IMR-90 (cell line): ENCODE results near the gene C6orf120. TPM values are rescaled to one million over a fixed set of nuclear protein-coding genes. Genes with fewer than 3 reads are reported as not detected.
A peak's percentile ranks its signal among the peaks of the same experiment; 100 is the strongest.

Experiments
- ATAC-seq: fragments of 200-7000 bp; cut with Tn5 transposase; 2 replicates; pipeline ENCODE4 v1.9.1; 2020; ENCODE audit warnings: low read depth, mild to moderate bottlenecking, moderate library complexity
- BruUV-seq: library from RNA; stranded (reverse); fragments of 400-500 nt; replicated peaks from 2 replicates; lab custom pipeline; 2021; lab: Mats Ljungman, UMichigan
- CTCF ChIA-PET: fragments of 300-600 bp; formaldehyde crosslinking; extraction: SDS; loops from one replicate; lab custom pipeline; 2021; ENCODE audit warnings: antibody characterized with exemption; lab: Yijun Ruan, JAX
- POLR2A ChIA-PET: fragments of 300-600 bp; sonication (Branson Sonifier 250); formaldehyde crosslinking; loops from one replicate; lab custom pipeline; 2022; ENCODE audit warnings: antibody characterized with exemption; ENCODE audit not compliant: unreplicated experiment; lab: Charles Lee
- DNase-seq: peaks from one replicate; pipeline ENCODE4 v3.0.0; 2013
- H2AFZ ChIP-seq: replicated peaks from 2 replicates; pipeline ENCODE3; 2013; ENCODE audit warnings: low read length, mild to moderate bottlenecking; ENCODE audit not compliant: poor library complexity
- H2AK5ac ChIP-seq: 2 replicates; pipeline ENCODE4 v1.6.1; 2013; ENCODE audit warnings: low read depth, low read length, inconsistent platforms
- H2AK9ac ChIP-seq: replicated peaks from 2 replicates; pipeline ENCODE3; 2013; ENCODE audit warnings: mild to moderate bottlenecking, low read depth, low read length, moderate library complexity; ENCODE audit not compliant: poor library complexity
- H2BK120ac ChIP-seq: 2 replicates; pipeline ENCODE4 v1.6.1; 2013; ENCODE audit warnings: low read depth, low read length, inconsistent platforms
- H2BK15ac ChIP-seq: 3 replicates; pipeline ENCODE4 v1.6.1; 2013; ENCODE audit warnings: low read depth, low read length, inconsistent platforms
- H2BK20ac ChIP-seq: 2 replicates; pipeline ENCODE4 v1.6.1; 2013; ENCODE audit warnings: low read depth, mild to moderate bottlenecking, inconsistent platforms, low read length, moderate library complexity
- H2BK5ac ChIP-seq: 2 replicates; pipeline ENCODE4 v1.6.1; 2013; ENCODE audit warnings: mild to moderate bottlenecking, low read depth, low read length, inconsistent platforms; ENCODE audit not compliant: poor library complexity, severe bottlenecking
- H3K14ac ChIP-seq: replicated peaks from 2 replicates; pipeline ENCODE4 v1.6.1; 2013; ENCODE audit warnings: low read depth, low read length, inconsistent platforms
- H3K18ac ChIP-seq: 2 replicates; pipeline ENCODE4 v1.6.1; 2013; ENCODE audit warnings: low read depth, low read length, control low read depth
- H3K23ac ChIP-seq: 2 replicates; pipeline ENCODE4 v1.6.1; 2013; ENCODE audit warnings: low read depth, low read length, inconsistent platforms
- H3K27ac ChIP-seq: 2 replicates; pipeline ENCODE4 v1.5.1; 2013; ENCODE audit warnings: mild to moderate bottlenecking, control low read depth, low read length; ENCODE audit not compliant: insufficient read depth
- H3K27me3 ChIP-seq: 2 replicates; pipeline ENCODE4 v1.6.1; 2013; ENCODE audit warnings: low read length; ENCODE audit not compliant: control insufficient read depth, insufficient read depth
- H3K36me3 ChIP-seq: 2 replicates; pipeline ENCODE4 v1.6.1; 2013; ENCODE audit warnings: low read length, mixed read lengths; ENCODE audit not compliant: control insufficient read depth, insufficient read depth
- H3K4ac ChIP-seq: 2 replicates; pipeline ENCODE4 v1.6.1; 2013; ENCODE audit warnings: low read depth, low read length, inconsistent platforms
- H3K4me1 ChIP-seq: 2 replicates; pipeline ENCODE4 v1.6.1; 2013; ENCODE audit warnings: low read length, mixed read lengths; ENCODE audit not compliant: control insufficient read depth, insufficient read depth
- H3K4me2 ChIP-seq: 2 replicates; pipeline ENCODE4 v1.6.1; 2013; ENCODE audit warnings: low read depth, mild to moderate bottlenecking, control low read depth, low read length, moderate library complexity
- H3K4me3 ChIP-seq: 2 replicates; pipeline ENCODE4 v1.5.1; 2013; ENCODE audit warnings: low read depth, mild to moderate bottlenecking, control low read depth, low read length, moderate library complexity; ENCODE audit not compliant: insufficient read depth
- H3K56ac ChIP-seq: 2 replicates; pipeline ENCODE4 v1.6.1; 2013; ENCODE audit warnings: low read length, inconsistent platforms; ENCODE audit not compliant: insufficient read depth; ENCODE audit errors: extremely low read depth
- H3K79me1 ChIP-seq, 2 experiments: 2 replicates each; pipeline ENCODE4 v1.6.1; 2013; ENCODE audit warnings: low read length in 2 of 2, inconsistent platforms in 1 of 2, low read depth in 1 of 2
- H3K9ac ChIP-seq: 2 replicates; pipeline ENCODE4 v1.6.1; 2013; ENCODE audit warnings: low read depth, low read length, control low read depth
- H3K9me1 ChIP-seq: 2 replicates; pipeline ENCODE4 v1.6.1; 2013; ENCODE audit warnings: low read length, inconsistent platforms; ENCODE audit not compliant: insufficient read depth
- H3K9me3 ChIP-seq: 2 replicates; pipeline ENCODE4 v1.6.1; 2013; ENCODE audit warnings: low read length; ENCODE audit not compliant: control insufficient read depth, insufficient read depth
- H4K20me1 ChIP-seq: 2 replicates; pipeline ENCODE4 v1.6.1; 2013; ENCODE audit warnings: low read length, inconsistent platforms; ENCODE audit not compliant: insufficient read depth
- H4K5ac ChIP-seq: 2 replicates; pipeline ENCODE4 v1.6.1; 2013; ENCODE audit warnings: mild to moderate bottlenecking, low read depth, low read length, control low read depth
- H4K8ac ChIP-seq, 2 experiments: 2 replicates each; pipeline ENCODE4 v1.6.1; 2013; ENCODE audit warnings: low read depth in 2 of 2, low read length in 2 of 2, control low read depth in 1 of 2, inconsistent platforms in 1 of 2
- H4K91ac ChIP-seq: 2 replicates; pipeline ENCODE4 v1.6.1; 2013; ENCODE audit warnings: low read depth, low read length, inconsistent platforms; ENCODE audit not compliant: insufficient read depth
- BHLHE40 ChIP-seq: fragments of 150-350 bp; IDR thresholded peaks from 2 replicates; pipeline ENCODE4 v1.6.1; 2016; ENCODE audit warnings: mild to moderate bottlenecking, low read depth, low read length
- CEBPB ChIP-seq: IDR thresholded peaks from 2 replicates; pipeline ENCODE4 v1.6.1; 2012; ENCODE audit warnings: low read depth, low read length, improper control_type of control experiment
- CHD1 ChIP-seq: IDR thresholded peaks from 2 replicates; pipeline ENCODE4 v1.6.1; 2012; ENCODE audit warnings: low read depth, low read length, improper control_type of control experiment
- CTCF ChIP-seq: conservative IDR thresholded peaks from 2 replicates; pipeline ENCODE4 v1.5.1; 2012; ENCODE audit warnings: mild to moderate bottlenecking, low read depth, low read length, improper control_type of control experiment
- FOS ChIP-seq: fragments of 150-350 bp; IDR thresholded peaks from 2 replicates; pipeline ENCODE4 v1.6.1; 2016; ENCODE audit warnings: low read depth, low read length
- NFE2L2 ChIP-seq: fragments of 150-350 bp; IDR thresholded peaks from 2 replicates; pipeline ENCODE4 v1.6.1; 2016; ENCODE audit warnings: low read depth, mild to moderate bottlenecking, low read length
- POLR2A ChIP-seq: IDR thresholded peaks from 2 replicates; pipeline ENCODE4 v1.6.1; 2012; ENCODE audit warnings: mild to moderate bottlenecking, low read depth, low read length
- RCOR1 ChIP-seq: IDR thresholded peaks from 2 replicates; pipeline ENCODE4 v1.6.1; 2012; ENCODE audit warnings: mild to moderate bottlenecking, low read length, improper control_type of control experiment; ENCODE audit not compliant: insufficient replicate concordance
- SMC3 ChIP-seq: fragments of 150-350 bp; IDR thresholded peaks from 2 replicates; pipeline ENCODE4 v1.6.1; 2016; ENCODE audit warnings: low read depth, mild to moderate bottlenecking, antibody characterized with exemption, low read length, moderate library complexity
- WGBS, 2 experiments: methylation state at CpG; one replicate each; pipeline versions ENCODE4 v1.1.5 to v1.1.7; 2013; ENCODE audit warnings: missing lambda C conversion rate in 2 of 2; ENCODE audit not compliant: insufficient read length in 1 of 2; ENCODE audit errors: extremely low coverage in 2 of 2; 5-methylcytosine and 5-hydroxymethylcytosine counted together
- dilution Hi-C: fragments of 300-500 bp; cut with HindIII; formaldehyde crosslinking; loops from one replicate; pipeline ENCODE4 v1.14.3; 2018; ENCODE audit warnings: low sequenced_read_pairs; ENCODE audit not compliant: unreplicated experiment
- in situ Hi-C: fragments of 300-500 bp; cut with MboI; formaldehyde crosslinking; loops from 3 replicates; pipeline ENCODE4 v1.14.3; 2019; ENCODE audit warnings: low sequenced_read_pairs, inconsistent platforms, mixed read lengths
- intact Hi-C: fragments of 100-400 bp; cut with micrococcal nuclease; formaldehyde crosslinking; loops from 2 replicates; pipeline ENCODE4 v1.10.0; 2022
- polyA plus RNA-seq, 3 experiments: library from polyadenylated mRNA; depleted of rRNA; stranded (reverse); fragments of >200 nt; gene quantifications; 2 replicates each; pipeline ENCODE4 v1.2.3, GENCODE V29; 2012; ENCODE audit warnings: low replicate concordance in 1 of 3
- total RNA-seq: library from RNA; depleted of rRNA; stranded (reverse); fragments of >200 nt; gene quantifications from 2 replicates; pipeline ENCODE4 v1.2.3, GENCODE V29; 2012
- TF ChIP-seq, protein P1 (sequence below): fragments of 150-350 bp; IDR thresholded peaks from 2 replicates; pipeline ENCODE4 v1.6.1; 2017; ENCODE audit warnings: mild to moderate bottlenecking, antibody characterized with exemption, low read length, low read depth

C6orf120 gene
- total and polyA plus RNA-seq, 2 of the 4 experiments (the other 2 are of a cell fraction): 21.4 to 26.7 TPM

DNA sequence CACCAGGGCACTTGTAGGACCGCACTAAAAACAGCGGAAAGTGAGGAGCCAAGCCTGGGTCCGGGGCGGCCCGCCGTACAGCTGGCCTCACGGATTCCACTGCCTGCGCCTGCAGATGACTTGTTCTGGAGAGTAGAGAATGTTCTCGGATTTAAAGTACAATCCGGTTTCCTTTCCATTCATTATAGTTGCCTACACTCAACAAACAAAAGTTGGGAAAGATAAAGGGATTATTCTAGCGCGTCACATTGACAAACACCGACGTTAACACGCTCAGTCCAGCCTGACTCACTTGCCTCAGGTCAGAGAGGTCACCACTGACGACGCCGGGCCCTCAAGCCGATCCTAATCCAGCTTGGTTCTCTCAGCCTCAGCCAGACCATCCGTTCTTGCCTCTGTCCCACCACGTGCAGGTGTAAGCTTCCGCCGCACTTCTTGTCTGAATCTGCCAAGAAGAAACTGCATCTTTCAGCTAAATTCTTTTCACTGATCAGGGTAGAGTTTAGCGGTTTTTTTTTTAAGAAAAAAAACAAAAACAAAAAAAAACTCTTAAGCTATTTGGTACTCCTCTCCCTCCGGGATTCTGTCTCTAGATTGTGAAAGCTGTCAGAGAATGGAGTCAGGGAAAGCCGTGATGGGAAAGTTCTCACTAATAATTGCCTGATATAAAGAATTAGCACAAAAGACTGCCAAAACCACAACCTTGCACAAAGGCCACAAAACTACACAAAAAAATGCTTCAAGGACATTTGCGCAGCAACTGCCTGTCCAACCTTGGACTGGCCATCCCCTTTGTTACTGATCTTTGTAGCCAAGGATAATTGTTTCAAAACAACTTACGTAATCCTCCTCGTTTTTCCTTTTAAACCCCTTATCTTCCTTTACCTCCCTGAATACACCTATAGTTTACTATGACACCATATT is 23.5 kb downstream of the C6orf120 start:
- peak; percentile 94 for DNase-seq
- 32 to 100% methylated on average over 2 to 13 of the region's 29 CpGs for WGBS, 2 experiments
- Histone ChIP-seq H2BK20ac (no peak overlapping the region), H3K79me1 (peaks cover 5 to 16% of the 10 kb centered on the region in 2 experiments; a peak in 3 of 4 replicates), H3K18ac (peak overlapping the region; percentile 17; the same call in 1 of the 2 replicates), H3K27ac (peak overlapping the region; percentile 81), H2AFZ (peak overlapping the region; percentile 92), H2BK15ac (no peak overlapping the region), H2AK9ac (peak overlapping the region; percentile 81), H3K9ac (peak overlapping the region; percentile 57), H3K9me3 (no peaks in the 10 kb centered on the region), H4K91ac (peak overlapping the region; percentile 38; the same call in 1 of the 2 replicates), H4K8ac (peak overlapping the region; percentile 14 to 27; a peak in 3 of 4 replicates), H3K36me3 (no peaks in the 10 kb centered on the region), H3K4me2 (peak overlapping the region; percentile 37), H3K27me3 (no peaks in the 10 kb centered on the region), H2AK5ac (no peak overlapping the region), H3K4me1 (peaks cover 4% of the 10 kb centered on the region; the same call in 1 of the 2 replicates), H2BK5ac (peak overlapping the region; percentile 40), H4K5ac (peak overlapping the region; percentile 46; the same call in 1 of the 2 replicates), H2BK120ac (no peak overlapping the region), H3K56ac (peak overlapping the region; percentile 5; the same call in 1 of the 2 replicates), H3K9me1 (peaks cover 2% of the 10 kb centered on the region; the same call in 1 of the 2 replicates), H3K14ac (no peak overlapping the region), H3K23ac (0 out of 2 replicates have a peak overlapping the region, but pooled peaks have one; percentile 26), H3K4ac (peak overlapping the region; percentile 74), H4K20me1 (peaks cover 7% of the 10 kb centered on the region), H3K4me3 (peak overlapping the region; percentile 48)
- intact Hi-C loops (no loop called here), in situ Hi-C loops (no loop called here), dilution Hi-C loops (no loop called here)
- peak; percentile 33 for ATAC-seq
- TF ChIP-seq RCOR1: peak; percentile 54
- TF ChIP-seq POLR2A: peak; percentile 92
- peak; percentile 81 for TF ChIP-seq FOS
- no peak for TF ChIP-seq NFE2L2
- peak; percentile 81 for TF ChIP-seq CEBPB
- TF ChIP-seq CHD1: 0 out of 2 replicates have a peak, but pooled peaks have one; percentile 27
- peak; percentile 57; the same call in 1 of the 2 replicates for TF ChIP-seq BHLHE40
- TF ChIP-seq, protein P1, sequence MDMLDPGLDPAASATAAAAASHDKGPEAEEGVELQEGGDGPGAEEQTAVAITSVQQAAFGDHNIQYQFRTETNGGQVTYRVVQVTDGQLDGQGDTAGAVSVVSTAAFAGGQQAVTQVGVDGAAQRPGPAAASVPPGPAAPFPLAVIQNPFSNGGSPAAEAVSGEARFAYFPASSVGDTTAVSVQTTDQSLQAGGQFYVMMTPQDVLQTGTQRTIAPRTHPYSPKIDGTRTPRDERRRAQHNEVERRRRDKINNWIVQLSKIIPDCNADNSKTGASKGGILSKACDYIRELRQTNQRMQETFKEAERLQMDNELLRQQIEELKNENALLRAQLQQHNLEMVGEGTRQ: peak; percentile 60
- no peak for TF ChIP-seq SMC3
- TF ChIP-seq CTCF: no peak
- BruUV-seq: no TSS peak
- ChIA-PET CTCF (no interaction called here), POLR2A (no interaction called here)
